Esophagus squamous epithelium (tissue), 5 donors: ENCODE data around the gene TPK1. TPM values are rescaled to one million over a fixed set of nuclear protein-coding genes. Genes with fewer than 3 reads are reported as not detected.

ENCODE experiments used
- DNase-seq: peaks from one replicate; lab custom pipeline; 2025; lab: John Stamatoyannopoulos, UW
- H3K27ac ChIP-seq, 4 donors: fragments of 200-600 bp; sonication (generic); one replicate each; pipeline ENCODE4 v1.5.1; 2016 to 2019; ENCODE audit warnings: mild to moderate bottlenecking in 1 of 4
- H3K27me3 ChIP-seq, 4 donors: fragments of 200-600 bp; sonication (generic); 1 replicate in 3 of 4; 2 replicates in 1 of 4; pipeline versions ENCODE4 v1.5.1 to v1.6.0; 2017 to 2021; ENCODE audit warnings: antibody characterized with exemption in 1 of 4
- H3K36me3 ChIP-seq, 3 donors: fragments of 200-600 bp; sonication (generic); one replicate each; pipeline ENCODE4 v1.5.1; 2016 to 2019
- H3K4me1 ChIP-seq, 3 donors: fragments of 200-600 bp; sonication (generic); one replicate each; pipeline ENCODE4 v1.5.1; 2017 to 2019
- H3K4me3 ChIP-seq, 4 donors: fragments of 200-600 bp; sonication (generic); 1 replicate in 3 of 4; 2 replicates in 1 of 4; pipeline ENCODE4 v1.5.1; 2016 to 2019; ENCODE audit warnings: mild to moderate bottlenecking in 2 of 4, moderate library complexity in 1 of 4
- H3K9me3 ChIP-seq, 3 donors: fragments of 200-600 bp; sonication (generic); one replicate each; pipeline ENCODE4 v1.5.1; 2016 to 2019
- POLR2A ChIP-seq, 4 donors: fragments of 450-650 bp; IDR thresholded peaks; one replicate each; pipeline ENCODE4 v1.6.1; 2017; ENCODE audit warnings: antibody characterized with exemption in 4 of 4, mild to moderate bottlenecking in 4 of 4, moderate library complexity in 3 of 4
- WGBS, 2 donors: methylation state at CpG; one replicate each; pipeline ENCODE4 v1.1.5; 2018; 5-methylcytosine and 5-hydroxymethylcytosine counted together
- intact Hi-C: fragments of 100-400 bp; cut with DNase I; formaldehyde crosslinking; loops from one replicate; pipeline ENCODE4 v1.15.0; 2022
- total RNA-seq, 4 donors: library from RNA; depleted of rRNA; stranded (reverse); fragments of >200 nt; gene quantifications; one replicate each; pipeline ENCODE4 v1.1.0, GENCODE V29; 2016
- TF ChIP-seq, protein P1 (sequence below), 6 experiments: fragments of 450-650 bp in 4 of 6; fragments of 200-600 bp in 2 of 6; sonication (generic) in 2 of 6; IDR thresholded peaks; one replicate each; pipeline ENCODE4 v1.5.1; 2016 to 2019; ENCODE audit warnings: antibody characterized with exemption in 6 of 6, mild to moderate bottlenecking in 4 of 6, moderate library complexity in 4 of 6
- donor health status: DM: yes; HTN: yes; CAD: no.

TPK1 gene
- total RNA-seq, 4 donors from 2014 or later: 2.3 to 8.4 (median 2.7) TPM

DNA sequence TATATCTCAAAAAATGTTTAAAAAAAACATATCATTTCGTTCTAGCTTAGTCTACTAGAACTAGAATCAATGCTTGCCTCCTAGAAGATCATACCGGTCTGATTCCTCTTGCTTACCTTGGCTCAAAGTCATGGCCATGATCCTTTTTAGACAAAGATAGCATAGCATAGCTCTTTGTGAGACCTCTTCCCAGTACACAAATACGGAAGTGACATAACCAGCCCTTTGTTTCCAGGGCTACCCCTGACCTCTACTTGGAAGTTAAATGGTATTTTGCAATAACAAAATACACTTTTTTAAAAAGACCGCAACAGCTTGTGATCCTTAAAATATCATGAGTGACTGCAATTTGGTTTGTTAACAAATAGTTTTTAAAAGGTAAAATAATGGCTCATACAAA is 301.7 kb downstream of the TPK1 start:
- H3K27me3 ChIP-seq: no peaks in the 10 kb centered on the region
- no peak overlapping the region for H3K4me3 ChIP-seq
- H3K36me3 ChIP-seq: no peaks in the 10 kb centered on the region
- no peak overlapping the region for H3K27ac ChIP-seq
- intact Hi-C loops: no loop called here
- no peak for DNase-seq
- H3K9me3 ChIP-seq: peaks cover 0 to 3% (median 0%) of the 10 kb centered on the region in 3 donors
- 71 to 75% methylated on average over 4 of the region's 4 CpGs for WGBS, 2 donors
- TF ChIP-seq POLR2A (IDR thresholded peaks at IDR 0.05): no peak
- TF ChIP-seq, protein P1, sequence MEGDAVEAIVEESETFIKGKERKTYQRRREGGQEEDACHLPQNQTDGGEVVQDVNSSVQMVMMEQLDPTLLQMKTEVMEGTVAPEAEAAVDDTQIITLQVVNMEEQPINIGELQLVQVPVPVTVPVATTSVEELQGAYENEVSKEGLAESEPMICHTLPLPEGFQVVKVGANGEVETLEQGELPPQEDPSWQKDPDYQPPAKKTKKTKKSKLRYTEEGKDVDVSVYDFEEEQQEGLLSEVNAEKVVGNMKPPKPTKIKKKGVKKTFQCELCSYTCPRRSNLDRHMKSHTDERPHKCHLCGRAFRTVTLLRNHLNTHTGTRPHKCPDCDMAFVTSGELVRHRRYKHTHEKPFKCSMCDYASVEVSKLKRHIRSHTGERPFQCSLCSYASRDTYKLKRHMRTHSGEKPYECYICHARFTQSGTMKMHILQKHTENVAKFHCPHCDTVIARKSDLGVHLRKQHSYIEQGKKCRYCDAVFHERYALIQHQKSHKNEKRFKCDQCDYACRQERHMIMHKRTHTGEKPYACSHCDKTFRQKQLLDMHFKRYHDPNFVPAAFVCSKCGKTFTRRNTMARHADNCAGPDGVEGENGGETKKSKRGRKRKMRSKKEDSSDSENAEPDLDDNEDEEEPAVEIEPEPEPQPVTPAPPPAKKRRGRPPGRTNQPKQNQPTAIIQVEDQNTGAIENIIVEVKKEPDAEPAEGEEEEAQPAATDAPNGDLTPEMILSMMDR (IDR thresholded peaks at IDR 0.05): no peak
- no peaks in the 10 kb centered on the region for H3K4me1 ChIP-seq

DNA sequence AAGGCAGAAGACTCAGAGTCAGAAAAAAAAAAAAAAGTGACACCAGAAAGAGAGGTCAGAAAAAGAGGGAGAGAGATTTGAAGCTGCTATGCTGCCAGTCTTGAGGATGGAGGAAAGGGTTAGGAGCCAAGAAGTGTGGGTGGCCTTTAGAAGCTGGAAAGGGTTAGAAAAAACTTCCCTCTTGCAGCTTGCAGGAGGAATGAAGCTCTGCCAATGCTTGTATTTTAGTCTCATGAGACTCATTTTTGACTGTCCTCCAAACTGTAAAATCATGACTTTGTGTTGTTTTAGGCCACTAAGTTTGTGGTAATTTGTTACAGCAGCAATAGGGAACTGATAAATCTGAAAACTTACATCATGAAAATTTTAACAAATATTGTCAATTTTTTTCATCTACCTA is 304.7 kb downstream of the TPK1 start:
- H3K4me3 ChIP-seq: no peak overlapping the region
- no peak overlapping the region for H3K27ac ChIP-seq
- H3K36me3 ChIP-seq: no peaks in the 10 kb centered on the region
- peaks cover 0 to 3% (median 0%) of the 10 kb centered on the region in 3 donors for H3K9me3 ChIP-seq
- intact Hi-C loops: no loop called here
- H3K4me1 ChIP-seq: no peaks in the 10 kb centered on the region
- H3K27me3 ChIP-seq: no peaks in the 10 kb centered on the region
- DNase-seq: no peak
- no peak for TF ChIP-seq POLR2A (IDR thresholded peaks at IDR 0.05)
- TF ChIP-seq, protein P1 (IDR thresholded peaks at IDR 0.05): no peak

DNA sequence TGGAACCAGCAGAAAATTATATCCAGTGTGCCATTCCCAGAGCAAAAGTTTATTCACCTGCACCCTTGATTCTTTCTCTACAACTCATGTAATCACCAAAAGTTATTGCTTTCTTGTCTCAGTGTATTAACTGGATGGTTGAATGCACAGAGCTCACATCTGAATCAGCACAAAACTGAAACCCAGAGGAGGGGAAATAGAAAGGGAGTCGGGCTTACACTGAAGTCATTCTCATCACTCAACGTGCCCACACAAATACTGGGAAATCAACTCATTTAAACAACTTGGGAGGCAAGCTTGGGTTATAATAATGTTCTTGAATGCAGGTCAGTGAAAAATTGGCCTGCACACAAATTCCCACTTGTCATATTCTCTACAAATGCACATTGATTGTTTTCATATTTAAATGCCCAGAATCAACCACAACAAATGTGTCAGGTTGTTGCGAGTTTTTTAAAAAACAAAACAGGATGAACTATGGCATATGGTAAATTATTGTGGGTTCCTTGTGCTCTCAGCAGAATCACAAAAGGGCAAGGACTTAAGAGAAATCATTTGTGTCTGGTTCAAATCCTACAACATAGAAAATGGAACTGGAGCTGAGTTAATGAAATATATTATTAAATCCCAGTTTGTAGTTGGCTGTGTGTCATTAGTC is 306.5 kb downstream of the TPK1 start:
- H3K27ac ChIP-seq: no peak overlapping the region
- no peaks in the 10 kb centered on the region for H3K36me3 ChIP-seq
- intact Hi-C loops: no loop called here
- TF ChIP-seq, protein P1 (IDR thresholded peaks at IDR 0.05): no peak
- no peak for TF ChIP-seq POLR2A (IDR thresholded peaks at IDR 0.05)
- no peaks in the 10 kb centered on the region for H3K27me3 ChIP-seq
- WGBS, 2 donors: 51 to 60% methylated on average over 3 of the region's 3 CpGs
- H3K4me3 ChIP-seq: no peak overlapping the region
- DNase-seq: no peak
- H3K9me3 ChIP-seq: peaks cover 0 to 3% (median 0%) of the 10 kb centered on the region in 3 donors
- H3K4me1 ChIP-seq: no peaks in the 10 kb centered on the region

DNA sequence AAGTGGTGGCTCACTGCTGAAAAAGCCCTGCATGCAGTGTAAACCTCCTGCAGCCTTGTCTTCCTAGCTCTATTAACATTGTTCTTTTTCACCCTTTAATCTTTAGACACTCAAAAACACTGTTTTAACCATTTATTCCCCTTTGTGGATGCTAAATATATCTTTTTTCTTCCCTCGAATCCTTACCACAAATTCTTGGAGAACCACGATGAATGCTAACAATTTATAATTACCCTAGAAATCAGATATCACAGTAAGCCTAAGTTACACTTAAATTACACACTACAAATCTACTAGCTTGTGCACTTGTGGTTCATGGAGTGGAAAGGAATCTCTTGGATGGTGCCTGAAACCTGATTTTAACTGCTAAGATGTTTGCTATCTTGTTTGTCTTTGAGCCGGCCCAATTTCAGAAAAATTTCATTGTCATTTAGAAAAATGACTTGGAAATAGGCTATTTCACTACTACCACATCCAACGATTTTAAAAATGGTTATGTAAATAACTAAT is 307.3 kb downstream of the TPK1 start:
- H3K27me3 ChIP-seq: no peaks in the 10 kb centered on the region
- 81% methylated on average over 4 of the region's 4 CpGs for WGBS, 2 donors
- intact Hi-C loops: no loop called here
- TF ChIP-seq, protein P1 (IDR thresholded peaks at IDR 0.05): no peak
- TF ChIP-seq POLR2A (IDR thresholded peaks at IDR 0.05): no peak
- H3K36me3 ChIP-seq: no peaks in the 10 kb centered on the region
- no peaks in the 10 kb centered on the region for H3K9me3 ChIP-seq
- no peak for DNase-seq
- H3K4me1 ChIP-seq: no peaks in the 10 kb centered on the region
- H3K27ac ChIP-seq: no peak overlapping the region
- H3K4me3 ChIP-seq: no peak overlapping the region

DNA sequence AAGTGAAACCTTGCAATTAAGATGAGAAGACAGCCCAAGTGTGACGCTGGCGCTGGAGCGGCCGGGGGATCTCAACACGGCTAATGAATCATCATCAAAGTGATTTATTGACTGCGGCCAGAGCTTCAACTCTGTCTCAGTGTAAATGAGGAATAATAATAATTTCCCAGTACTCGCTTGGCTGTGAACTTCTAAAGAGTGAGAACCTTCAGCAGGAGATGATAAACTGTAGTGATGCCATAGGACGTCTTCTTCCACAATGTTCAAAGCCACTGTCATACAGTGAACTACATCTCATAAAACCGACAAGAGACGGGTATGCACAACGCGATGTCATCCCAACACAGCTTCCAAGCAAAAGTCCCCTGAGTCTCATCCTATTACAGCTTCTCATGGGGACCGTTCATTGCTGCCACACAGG is 308.8 kb downstream of the TPK1 start:
- DNase-seq: no peak
- intact Hi-C loops: no loop called here
- H3K4me3 ChIP-seq: no peak overlapping the region
- WGBS, 2 donors: 71 to 82% methylated on average over 13 of the region's 13 CpGs
- no peaks in the 10 kb centered on the region for H3K27me3 ChIP-seq
- H3K27ac ChIP-seq: no peak overlapping the region
- no peak for TF ChIP-seq POLR2A (IDR thresholded peaks at IDR 0.05)
- TF ChIP-seq, protein P1 (IDR thresholded peaks at IDR 0.05): no peak
- no peaks in the 10 kb centered on the region for H3K4me1 ChIP-seq
- no peaks in the 10 kb centered on the region for H3K36me3 ChIP-seq
- H3K9me3 ChIP-seq: no peaks in the 10 kb centered on the region
